Tibial nerve (tissue), 3 donors: ENCODE measurements around the gene GPR135.

ENCODE experiments used
- POLR2A ChIP-seq, 2 donors: fragments of 450-650 bp; IDR thresholded peaks; one replicate each; pipeline ENCODE4 v1.6.1; 2017; ENCODE audit warnings: antibody characterized with exemption in 2 of 2, mild to moderate bottlenecking in 2 of 2, moderate library complexity in 2 of 2
- TF ChIP-seq, protein P1 (sequence below), 5 experiments: fragments of 200-600 bp in 3 of 5; fragments of 450-650 bp in 2 of 5; sonication (generic) in 3 of 5; IDR thresholded peaks; one replicate each; pipeline ENCODE4 v1.5.1; 2016 to 2019; ENCODE audit warnings: antibody characterized with exemption in 5 of 5, mild to moderate bottlenecking in 3 of 5, moderate library complexity in 2 of 5

DNA sequence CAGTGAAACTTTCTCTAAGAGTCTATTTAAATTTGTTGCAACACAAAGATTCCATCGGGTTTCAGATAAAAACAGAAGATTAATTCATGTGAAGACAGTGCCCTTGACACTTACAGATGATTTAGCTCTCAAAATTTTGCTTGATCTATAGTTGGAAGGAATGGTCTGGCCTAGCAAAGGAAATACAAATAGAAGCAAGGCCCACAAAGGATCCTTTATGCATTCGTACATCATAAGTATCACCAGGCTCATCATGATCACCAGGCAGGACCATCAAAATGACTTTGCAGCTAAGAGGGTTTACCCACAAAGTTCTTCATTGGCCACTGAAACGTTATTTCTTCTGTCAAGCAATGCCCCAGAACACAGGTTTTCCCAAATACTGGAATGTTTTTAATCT is 43.9 kb upstream of the GPR135 start:
- TF ChIP-seq, protein P1, sequence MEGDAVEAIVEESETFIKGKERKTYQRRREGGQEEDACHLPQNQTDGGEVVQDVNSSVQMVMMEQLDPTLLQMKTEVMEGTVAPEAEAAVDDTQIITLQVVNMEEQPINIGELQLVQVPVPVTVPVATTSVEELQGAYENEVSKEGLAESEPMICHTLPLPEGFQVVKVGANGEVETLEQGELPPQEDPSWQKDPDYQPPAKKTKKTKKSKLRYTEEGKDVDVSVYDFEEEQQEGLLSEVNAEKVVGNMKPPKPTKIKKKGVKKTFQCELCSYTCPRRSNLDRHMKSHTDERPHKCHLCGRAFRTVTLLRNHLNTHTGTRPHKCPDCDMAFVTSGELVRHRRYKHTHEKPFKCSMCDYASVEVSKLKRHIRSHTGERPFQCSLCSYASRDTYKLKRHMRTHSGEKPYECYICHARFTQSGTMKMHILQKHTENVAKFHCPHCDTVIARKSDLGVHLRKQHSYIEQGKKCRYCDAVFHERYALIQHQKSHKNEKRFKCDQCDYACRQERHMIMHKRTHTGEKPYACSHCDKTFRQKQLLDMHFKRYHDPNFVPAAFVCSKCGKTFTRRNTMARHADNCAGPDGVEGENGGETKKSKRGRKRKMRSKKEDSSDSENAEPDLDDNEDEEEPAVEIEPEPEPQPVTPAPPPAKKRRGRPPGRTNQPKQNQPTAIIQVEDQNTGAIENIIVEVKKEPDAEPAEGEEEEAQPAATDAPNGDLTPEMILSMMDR (IDR thresholded peaks at IDR 0.05) = no peak
- no peak for TF ChIP-seq POLR2A (IDR thresholded peaks at IDR 0.05)
